Heart left ventricle (tissue), 13 donors: Measurements from ENCODE around the gene PCDHAC1.

Source experiments
- CTCF ChIP-seq, 12 donors: fragments of 200-600 bp; sonication (generic) in 4 of 12; IDR thresholded peaks; one replicate each; pipeline versions ENCODE4 v1.5.0 to v1.8.0; 2018 to 2022; ENCODE audit warnings: antibody characterized with exemption in 12 of 12, mild to moderate bottlenecking in 5 of 12
- POLR2A ChIP-seq, 2 donors: fragments of 450-650 bp; IDR thresholded peaks; one replicate each; pipeline ENCODE4 v1.6.1; 2017; ENCODE audit warnings: antibody characterized with exemption in 2 of 2, mild to moderate bottlenecking in 2 of 2, moderate library complexity in 2 of 2
- donor health status: ischemic (EF 13 %, LVEDD 7.1; RV severe dilation, severe dysfunction).
- donor health status: DM: no; HTN: yes; CAD: no.
- donor health status: DM: no; HTN: no; CAD: no.
- donor health status: ischemic (EF 25% LVEDD 6.9; RV normal size, moderate dysfunction).
- donor health status: ischemic (EF 25% LVEDD 5.7; RV mildly dilated, moderate dysfunction).
- donor health status: ischemic (EF 35%, LVEDD 5.7; RV mildly dilated, moderate dysfunction).
- donor health status: nonischemic (EF 11% LVEDD 7.7; RV severe dilation, severe dysfunction).
- donor health status: DM: yes; HTN: yes; CAD: no.
- donor health status: PGD.
- donor health status: ischemic (EF 29% LVEDD 5.4; RV normal size, mild dysfunction).
- donor health status: nonischemic (EF 23%, LVEDD 6.1; RV moderate dilation, normal function).

DNA sequence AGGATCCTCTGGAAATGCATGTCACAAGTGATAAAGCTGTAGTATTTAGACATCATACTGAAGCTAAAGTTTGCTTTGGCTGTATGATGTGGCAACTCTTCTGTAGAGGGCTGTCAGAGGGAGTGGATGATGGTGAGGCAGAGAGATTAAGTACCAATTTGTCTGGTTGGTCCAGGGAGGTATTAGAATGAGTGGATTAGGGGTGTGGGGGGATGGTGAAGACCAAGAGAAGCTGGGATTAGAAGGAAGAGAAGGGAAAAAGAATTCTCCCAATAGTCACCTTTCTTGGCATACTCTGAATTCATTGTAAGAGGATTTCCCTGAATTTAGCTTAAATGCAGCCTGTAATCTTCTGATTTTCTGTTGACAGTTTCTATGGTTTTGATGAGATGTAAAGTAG, 43.8 kb downstream of the PCDHAC1 start:
- TF ChIP-seq CTCF (IDR thresholded peaks at IDR 0.05) (no peak), POLR2A (IDR thresholded peaks at IDR 0.05) (no peak)
